Calu3 (cell line): ENCODE data around the gene TSPY2. TPM values are rescaled to one million over a fixed set of nuclear protein-coding genes. Genes with fewer than 3 reads are reported as not detected.
"Not testable (repeated sequence)": the region's sequence is repeated elsewhere in the genome, so short reads cannot be mapped to it uniquely, and the experiment has no call there.

Experiments used
- Bru-seq: library from RNA; stranded (reverse); fragments of 400-500 nt; gene quantifications from one replicate; lab custom pipeline; 2021; lab: Mats Ljungman, UMichigan
- BruChase-seq, 2 experiments: library from RNA; stranded (reverse); fragments of 400-500 nt; gene quantifications; one replicate each; lab custom pipeline; 2021; lab: Mats Ljungman, UMichigan
- BruUV-seq: library from RNA; stranded (reverse); fragments of 400-500 nt; replicated peaks from 2 replicates; lab custom pipeline; 2021; lab: Mats Ljungman, UMichigan
- CTCF ChIA-PET: fragments of 300-600 bp; sonication (Branson Sonifier 250); formaldehyde crosslinking; loops from one replicate; lab custom pipeline; 2022; ENCODE audit warnings: antibody characterized with exemption; lab: Charles Lee
- DNase-seq: peaks from one replicate; pipeline ENCODE4 v3.0.0; 2022
- H3K27ac Mint-ChIP-seq: one replicate; pipeline ENCODE4 v1.8.0; 2022; ENCODE audit warnings: mixed read lengths; ENCODE audit not compliant: unreplicated experiment
- H3K27me3 Mint-ChIP-seq: one replicate; pipeline ENCODE4 v1.8.0; 2022; ENCODE audit warnings: mixed read lengths; ENCODE audit not compliant: unreplicated experiment
- H3K36me3 Mint-ChIP-seq: one replicate; pipeline ENCODE4 v1.8.0; 2022; ENCODE audit warnings: mild to moderate bottlenecking, moderate library complexity, mixed read lengths; ENCODE audit not compliant: insufficient read depth, unreplicated experiment
- H3K4me1 Mint-ChIP-seq: one replicate; pipeline ENCODE4 v1.8.0; 2022; ENCODE audit warnings: mild to moderate bottlenecking, low read depth, mixed read lengths; ENCODE audit not compliant: unreplicated experiment
- H3K4me3 Mint-ChIP-seq: one replicate; pipeline ENCODE4 v1.8.0; 2022; ENCODE audit warnings: mild to moderate bottlenecking, low read depth, moderate library complexity, mixed read lengths; ENCODE audit not compliant: unreplicated experiment
- H3K9me3 Mint-ChIP-seq: one replicate; pipeline ENCODE4 v1.8.0; 2022; ENCODE audit warnings: low read depth, mixed read lengths; ENCODE audit not compliant: unreplicated experiment
- intact Hi-C: fragments of 100-400 bp; cut with micrococcal nuclease; formaldehyde crosslinking; loops from one replicate; pipeline ENCODE4 v1.10.0; 2022; ENCODE audit not compliant: unreplicated experiment
- long read RNA-seq: library from polyadenylated mRNA; stranded (forward); transcript quantifications from one replicate; pipeline ENCODE4 v2.0.0, GENCODE V29; 2022
- total RNA-seq: library from RNA; stranded (reverse); gene quantifications from 2 replicates; pipeline ENCODE4 v1.2.3, GENCODE V29; 2022

TSPY2 gene, protein sequence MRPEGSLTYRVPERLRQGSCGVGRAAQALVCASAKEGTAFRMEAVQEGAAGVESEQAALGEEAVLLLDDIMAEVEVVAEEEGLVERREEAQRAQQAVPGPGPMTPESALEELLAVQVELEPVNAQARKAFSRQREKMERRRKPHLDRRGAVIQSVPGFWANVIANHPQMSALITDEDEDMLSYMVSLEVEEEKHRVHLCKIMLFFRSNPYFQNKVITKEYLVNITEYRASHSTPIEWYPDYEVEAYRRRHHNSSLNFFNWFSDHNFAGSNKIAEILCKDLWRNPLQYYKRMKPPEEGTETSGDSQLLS
- total RNA-seq (not detected in 2 replicates), Bru-seq, nascent RNA (not detected), BruChase-seq, experiment 1, labeled RNA remaining after a 6-hour chase (not detected), BruChase-seq, experiment 2, labeled RNA remaining after a 2-hour chase (not detected)
- long read RNA-seq: 0 reads

DNA sequence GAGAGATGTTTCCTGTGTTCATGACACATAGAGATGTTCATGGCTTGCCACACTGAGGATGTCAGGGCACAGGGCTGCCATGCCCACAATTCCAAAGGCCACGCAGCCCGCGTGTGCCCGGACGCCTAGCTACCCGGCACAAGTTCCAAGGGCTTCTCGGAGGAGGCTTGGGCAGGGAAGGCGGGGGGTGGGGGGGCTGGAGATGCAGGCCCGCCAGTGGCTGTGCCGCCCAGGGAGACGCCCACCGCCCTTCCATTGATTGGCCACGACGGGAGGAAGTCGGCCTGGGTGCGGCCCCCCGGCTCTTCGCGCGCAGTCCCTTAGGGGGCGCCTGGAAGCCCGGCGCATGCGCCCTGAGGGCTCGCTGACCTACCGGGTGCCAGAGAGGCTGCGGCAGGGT, at the start of gene TSPY2:
Gene TSPY2, plus strand, starts transcription at position 301 of the 400 bp plus-strand sequence. Its CDS starts 46 bp downstream, at position 347.
- H3K4me1 Mint-ChIP-seq, intact Hi-C loops, H3K4me3 Mint-ChIP-seq, DNase-seq, H3K27ac Mint-ChIP-seq, H3K27me3 Mint-ChIP-seq, BruUV-seq, CTCF ChIA-PET, H3K36me3 Mint-ChIP-seq, H3K9me3 Mint-ChIP-seq: not testable (repeated sequence)

DNA sequence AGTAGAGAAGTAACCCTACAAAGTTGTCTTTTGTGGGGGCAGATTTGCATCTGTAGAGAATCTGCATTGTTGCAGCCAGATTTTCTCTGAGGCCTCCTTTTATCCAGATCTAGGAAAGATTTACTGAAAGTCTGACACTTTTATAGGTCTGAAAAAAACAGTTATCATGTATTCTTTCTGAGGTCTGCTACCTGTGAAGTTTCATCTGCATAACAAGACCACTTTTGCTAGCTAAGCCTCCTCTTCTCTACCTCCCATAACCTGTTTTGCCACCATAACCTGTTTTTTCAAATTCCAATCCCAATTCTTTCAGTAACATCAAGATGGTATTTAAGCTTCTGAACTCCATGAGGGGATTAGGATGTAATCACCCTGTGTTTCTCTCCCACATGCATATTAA, 36.5 kb upstream of the TSPY2 start:
- H3K4me1 Mint-ChIP-seq, CTCF ChIA-PET, DNase-seq, intact Hi-C loops, H3K9me3 Mint-ChIP-seq, BruUV-seq, H3K27ac Mint-ChIP-seq, H3K36me3 Mint-ChIP-seq, H3K27me3 Mint-ChIP-seq, H3K4me3 Mint-ChIP-seq: not testable (repeated sequence)

DNA sequence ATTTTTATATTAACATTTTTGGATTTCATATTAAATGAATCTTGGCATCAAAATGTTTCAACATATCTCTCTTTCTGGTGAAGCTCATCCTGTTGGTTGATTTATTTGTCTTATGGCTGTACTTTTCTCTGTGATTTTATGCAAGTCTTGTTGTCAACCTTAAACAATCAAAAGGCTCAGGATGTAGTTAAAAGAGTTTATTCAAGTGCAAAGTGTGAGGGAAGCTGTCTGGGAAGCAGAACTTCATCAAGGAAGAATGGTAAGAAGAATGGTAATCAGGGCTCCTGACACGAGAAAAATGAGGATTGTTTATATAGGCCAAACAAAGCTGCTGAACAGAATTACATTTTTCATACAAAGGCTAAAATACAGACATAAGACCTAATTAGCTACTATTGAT, 29.0 kb upstream of the TSPY2 start:
- intact Hi-C loops, H3K27me3 Mint-ChIP-seq, H3K4me1 Mint-ChIP-seq, H3K27ac Mint-ChIP-seq, H3K4me3 Mint-ChIP-seq, DNase-seq, H3K9me3 Mint-ChIP-seq, H3K36me3 Mint-ChIP-seq, CTCF ChIA-PET, BruUV-seq: not testable (repeated sequence)

DNA sequence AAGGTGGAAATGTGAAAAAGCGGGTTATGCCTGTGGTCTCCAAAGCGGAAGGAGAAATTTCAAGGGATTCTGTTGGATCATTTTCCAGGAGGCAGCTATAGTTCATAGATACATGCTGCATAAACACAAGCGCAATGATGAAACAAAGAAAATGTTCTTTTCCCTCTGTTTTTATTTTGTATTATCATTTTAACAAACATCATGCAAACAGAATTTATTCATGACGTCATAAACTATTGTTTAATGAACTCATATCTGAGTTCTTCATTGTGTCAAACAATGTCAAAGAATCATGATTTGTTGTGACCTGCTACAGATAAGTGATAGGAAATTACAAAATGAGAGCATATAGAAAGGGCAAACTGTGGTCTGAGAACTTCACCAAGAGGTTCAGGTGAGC, 23.8 kb downstream of the TSPY2 start:
- H3K4me1 Mint-ChIP-seq, DNase-seq, H3K27me3 Mint-ChIP-seq, CTCF ChIA-PET, BruUV-seq, intact Hi-C loops, H3K36me3 Mint-ChIP-seq, H3K4me3 Mint-ChIP-seq, H3K27ac Mint-ChIP-seq, H3K9me3 Mint-ChIP-seq: not testable (repeated sequence)
